Loucy (cell line): ENCODE results near the gene AQP1.

Experiments
- EZH2phosphoT487 ChIP-seq: fragments of 200-600 bp; IDR thresholded peaks from 2 replicates; pipeline ENCODE4 v1.6.1; 2018; ENCODE audit warnings: antibody characterized with exemption, mild to moderate bottlenecking, moderate library complexity, borderline replicate concordance
- TF ChIP-seq, protein P1 (sequence below): fragments of 200-600 bp; sonication (generic); conservative IDR thresholded peaks from 2 replicates; pipeline ENCODE4 v1.5.1; 2014; ENCODE audit warnings: mild to moderate bottlenecking, antibody characterized with exemption, low read length

DNA sequence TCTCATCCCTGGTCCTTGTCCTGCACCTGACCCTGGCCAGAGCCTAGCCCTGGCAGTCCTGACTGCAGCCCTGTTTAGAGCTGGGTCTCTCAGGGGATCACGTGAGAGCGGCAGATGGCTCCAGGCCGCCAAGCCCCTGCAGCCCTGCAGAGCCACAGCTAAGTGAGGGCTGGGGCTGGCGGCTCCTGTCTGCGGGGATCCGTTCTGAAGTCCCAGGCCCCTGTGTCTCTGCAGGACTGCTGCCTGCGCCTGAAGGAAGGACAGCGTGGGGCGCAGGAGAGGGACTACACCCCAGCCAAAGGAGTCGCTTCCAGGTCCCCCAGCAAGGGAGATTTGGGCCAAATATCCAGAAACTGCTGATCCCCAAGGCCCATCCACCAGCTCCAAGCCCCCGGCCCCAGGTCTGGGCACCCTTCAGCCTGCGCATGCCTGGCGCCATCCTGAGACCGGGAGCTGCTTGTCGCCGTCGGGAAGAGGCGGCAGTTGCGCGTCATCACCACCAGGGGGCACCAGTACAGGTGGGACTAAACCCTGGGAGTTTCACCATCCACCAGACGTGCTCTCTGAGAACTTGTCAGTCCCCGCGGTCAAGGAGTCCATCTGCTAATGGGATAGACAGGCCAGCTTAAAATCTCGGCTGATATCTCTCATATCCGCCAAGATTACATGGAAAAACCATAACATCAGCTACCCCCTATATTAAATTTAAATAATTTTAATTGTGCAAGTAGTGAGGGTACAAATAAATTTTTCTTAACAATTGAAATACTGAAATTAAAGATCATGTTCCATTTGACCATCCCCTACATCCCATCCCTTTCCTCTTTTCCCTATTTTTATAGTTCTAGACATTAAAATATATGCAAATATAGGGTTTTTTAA lies 27.0 kb downstream of the AQP1 start:
- TF ChIP-seq, protein P1, sequence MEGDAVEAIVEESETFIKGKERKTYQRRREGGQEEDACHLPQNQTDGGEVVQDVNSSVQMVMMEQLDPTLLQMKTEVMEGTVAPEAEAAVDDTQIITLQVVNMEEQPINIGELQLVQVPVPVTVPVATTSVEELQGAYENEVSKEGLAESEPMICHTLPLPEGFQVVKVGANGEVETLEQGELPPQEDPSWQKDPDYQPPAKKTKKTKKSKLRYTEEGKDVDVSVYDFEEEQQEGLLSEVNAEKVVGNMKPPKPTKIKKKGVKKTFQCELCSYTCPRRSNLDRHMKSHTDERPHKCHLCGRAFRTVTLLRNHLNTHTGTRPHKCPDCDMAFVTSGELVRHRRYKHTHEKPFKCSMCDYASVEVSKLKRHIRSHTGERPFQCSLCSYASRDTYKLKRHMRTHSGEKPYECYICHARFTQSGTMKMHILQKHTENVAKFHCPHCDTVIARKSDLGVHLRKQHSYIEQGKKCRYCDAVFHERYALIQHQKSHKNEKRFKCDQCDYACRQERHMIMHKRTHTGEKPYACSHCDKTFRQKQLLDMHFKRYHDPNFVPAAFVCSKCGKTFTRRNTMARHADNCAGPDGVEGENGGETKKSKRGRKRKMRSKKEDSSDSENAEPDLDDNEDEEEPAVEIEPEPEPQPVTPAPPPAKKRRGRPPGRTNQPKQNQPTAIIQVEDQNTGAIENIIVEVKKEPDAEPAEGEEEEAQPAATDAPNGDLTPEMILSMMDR: peak; percentile 85
- no peak for TF ChIP-seq EZH2phosphoT487
